ENCODE results near the gene BEND6. TPM values are rescaled to one million over a fixed set of nuclear protein-coding genes. Genes with fewer than 3 reads are reported as not detected.
"Not testable (repeated sequence)": the region's sequence is repeated elsewhere in the genome, so short reads cannot be mapped to it uniquely, and the experiment has no call there.

The BEND6 gene
- total RNA-seq, 1 experiment from 2014 or later: 11.9 TPM

DNA sequence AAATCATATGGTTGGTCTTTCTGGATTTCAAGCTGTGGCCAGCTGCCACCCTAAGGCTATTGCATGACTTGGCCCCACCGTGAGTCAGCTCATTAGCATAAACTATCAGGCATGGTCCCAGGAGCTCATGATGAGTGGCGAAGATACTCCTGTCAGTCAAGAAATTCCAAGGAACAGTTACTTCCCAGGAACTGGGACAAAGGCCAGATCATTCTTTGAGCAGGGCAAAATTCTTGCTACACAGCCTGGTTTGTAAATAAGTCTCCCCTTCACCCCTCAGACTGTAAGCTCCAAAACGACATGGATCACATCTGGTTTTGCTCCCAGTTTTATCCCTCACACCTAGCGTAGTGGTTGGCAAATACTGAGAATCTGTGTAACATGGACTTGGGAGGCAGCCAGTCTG is 58.6 kb downstream of the BEND6 start:
- Histone ChIP-seq H3K27me3 (replicated peaks) (no peaks in the 10 kb centered on the region), H3K36me3 (no peaks in the 10 kb centered on the region), H3K9me3 (replicated peaks) (no peaks in the 10 kb centered on the region), H3K4me1 (replicated peaks) (peaks cover 8% of the 10 kb centered on the region), H3K27ac (no peak overlapping the region), H3K4me3 (no peak overlapping the region)
- peak; percentile 30 to 61 for DNase-seq (ENCODE audit: low read depth in 1 of 2, low spot score in 2 of 2)

DNA sequence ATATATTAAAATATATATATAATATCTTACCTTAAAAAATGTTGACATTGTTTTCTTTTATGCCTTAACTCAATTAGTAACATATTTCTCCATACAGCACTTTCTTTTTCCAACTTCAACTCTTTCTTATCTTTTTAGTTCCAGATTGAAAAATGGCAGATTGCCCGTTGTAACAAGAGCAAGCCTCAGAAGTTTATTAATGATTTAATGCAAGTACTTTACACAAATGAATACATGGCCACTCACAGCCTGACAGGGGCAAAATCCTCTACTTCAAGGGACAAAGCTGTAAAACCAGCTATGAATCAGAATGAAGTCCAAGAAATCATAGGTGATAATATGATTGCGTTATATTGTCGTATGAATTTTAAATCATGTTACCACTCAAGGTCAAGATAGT is 62.2 kb downstream of the BEND6 start:
- Histone ChIP-seq H3K9me3 (replicated peaks) (no peaks in the 10 kb centered on the region), H3K36me3 (no peaks in the 10 kb centered on the region), H3K4me3 (no peak overlapping the region), H3K27me3 (replicated peaks) (no peaks in the 10 kb centered on the region), H3K4me1 (replicated peaks) (peaks cover 8% of the 10 kb centered on the region), H3K27ac (no peak overlapping the region)
- no peak for DNase-seq (ENCODE audit: low read depth in 1 of 2, low spot score in 2 of 2)

DNA sequence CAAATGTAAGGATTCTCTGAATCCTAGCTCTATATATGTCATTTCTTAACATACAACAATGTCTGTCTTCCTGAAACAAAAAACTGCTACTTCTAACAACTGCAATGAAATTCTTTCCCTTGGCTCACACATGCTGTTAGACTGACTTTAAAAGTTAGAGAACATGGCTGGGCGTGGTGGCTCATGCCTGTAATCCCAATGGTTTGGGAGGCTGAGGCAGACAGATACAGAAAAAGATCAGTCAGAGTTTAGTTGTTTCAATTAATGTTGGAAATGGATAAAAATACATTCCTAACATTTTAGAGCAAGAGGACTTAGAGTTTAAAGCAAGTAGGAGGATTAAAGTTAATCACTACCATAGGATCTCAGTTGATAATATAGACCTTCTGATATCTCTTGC is 62.9 kb downstream of the BEND6 start:
- Histone ChIP-seq H3K9me3 (replicated peaks) (no peaks in the 10 kb centered on the region), H3K27me3 (replicated peaks) (no peaks in the 10 kb centered on the region), H3K4me1 (replicated peaks) (peaks cover 8% of the 10 kb centered on the region), H3K27ac (no peak overlapping the region), H3K36me3 (no peaks in the 10 kb centered on the region), H3K4me3 (no peak overlapping the region)
- DNase-seq (ENCODE audit: low read depth in 1 of 2, low spot score in 2 of 2): no peak

DNA sequence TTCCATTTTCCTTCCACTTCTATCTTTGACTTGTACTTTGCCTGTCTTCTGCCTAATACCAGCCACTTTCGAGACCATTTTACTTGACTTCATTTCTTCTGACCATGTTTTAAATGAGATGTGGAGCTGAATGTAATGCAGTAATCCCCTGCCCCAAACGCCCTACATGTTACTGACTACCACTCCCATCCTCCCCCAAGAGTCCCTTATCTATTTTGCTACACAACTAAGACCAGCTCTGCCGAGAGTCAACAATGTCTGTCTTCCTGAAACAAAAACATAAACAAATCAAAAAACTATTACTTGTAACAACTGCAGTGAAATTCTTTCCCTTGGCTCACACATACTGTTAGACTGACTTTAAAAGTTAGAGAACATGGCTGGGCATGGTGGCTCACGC is 64.5 kb downstream of the BEND6 start:
- Histone ChIP-seq H3K9me3 (replicated peaks) (no peaks in the 10 kb centered on the region), H3K27me3 (replicated peaks) (no peaks in the 10 kb centered on the region), H3K4me1 (replicated peaks) (no peaks in the 10 kb centered on the region), H3K36me3 (no peaks in the 10 kb centered on the region), H3K27ac (no peak overlapping the region), H3K4me3 (no peak overlapping the region)
- DNase-seq (ENCODE audit: low read depth in 1 of 2, low spot score in 2 of 2): no peak

DNA sequence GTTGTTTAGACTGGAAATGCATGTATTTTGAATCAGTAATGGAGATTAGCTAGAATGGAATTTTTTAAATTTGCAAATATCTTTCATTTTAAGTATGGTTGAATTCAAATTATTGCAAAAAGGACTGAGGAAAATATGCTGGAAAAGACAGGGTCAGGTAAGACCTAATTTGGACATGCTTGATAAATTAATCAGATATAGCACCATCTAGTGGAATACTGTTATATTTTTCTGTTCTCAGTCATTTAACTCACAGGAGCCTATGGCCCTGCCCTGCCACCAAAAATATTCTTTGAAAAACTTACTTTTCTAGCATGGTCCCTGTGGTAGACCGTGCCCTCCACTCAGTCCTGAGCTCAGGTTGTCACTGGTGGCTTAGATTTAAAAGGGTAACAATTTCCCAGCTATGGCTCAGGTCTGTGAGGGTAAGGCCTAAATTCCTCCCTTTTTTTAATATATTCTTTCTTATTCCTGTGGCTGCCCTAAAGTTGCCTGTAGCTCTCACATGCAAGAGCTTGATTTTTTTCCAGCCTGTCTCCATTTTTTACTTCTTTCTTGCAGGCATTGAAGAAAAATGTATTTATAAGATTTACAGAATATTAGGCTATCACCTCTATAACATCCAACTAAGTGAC is 66.3 kb downstream of the BEND6 start:
- no peaks in the 10 kb centered on the region for H3K9me3 ChIP-seq (replicated peaks)
- H3K4me1 ChIP-seq (replicated peaks): no peaks in the 10 kb centered on the region
- DNase-seq (ENCODE audit: low read depth in 1 of 2, low spot score in 2 of 2): peak in 1 of 2 experiments; percentile 39
- no peak overlapping the region for H3K27ac ChIP-seq
- no peak overlapping the region for H3K4me3 ChIP-seq
- H3K36me3 ChIP-seq: no peaks in the 10 kb centered on the region
- no peaks in the 10 kb centered on the region for H3K27me3 ChIP-seq (replicated peaks)

DNA sequence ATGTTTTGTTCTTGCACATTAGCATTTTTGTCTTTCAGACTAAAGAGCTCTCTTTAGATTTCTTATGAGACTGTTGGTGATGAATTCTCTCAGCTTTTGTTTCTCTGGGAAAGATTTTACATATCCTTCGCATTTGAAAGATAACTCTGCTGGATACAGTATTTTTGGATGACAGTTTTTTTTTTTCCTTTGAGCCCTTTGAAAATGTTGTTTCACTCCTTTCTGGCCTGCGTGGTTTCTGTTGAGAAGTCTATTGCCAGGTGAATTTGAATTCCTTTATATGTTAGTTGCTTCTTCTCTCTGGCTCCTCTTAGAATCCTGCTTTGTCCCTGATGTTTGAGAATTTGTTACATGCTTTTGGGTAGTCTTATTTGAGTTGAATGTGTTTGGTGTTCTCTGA is 69.4 kb downstream of the BEND6 start:
- Histone ChIP-seq H3K9me3 (replicated peaks) (no peaks in the 10 kb centered on the region), H3K4me1 (replicated peaks) (no peaks in the 10 kb centered on the region), H3K4me3 (no peak overlapping the region), H3K27me3 (replicated peaks) (no peaks in the 10 kb centered on the region), H3K27ac (no peak overlapping the region), H3K36me3 (no peaks in the 10 kb centered on the region)
- DNase-seq (ENCODE audit: low read depth in 1 of 2, low spot score in 2 of 2): no peak

DNA sequence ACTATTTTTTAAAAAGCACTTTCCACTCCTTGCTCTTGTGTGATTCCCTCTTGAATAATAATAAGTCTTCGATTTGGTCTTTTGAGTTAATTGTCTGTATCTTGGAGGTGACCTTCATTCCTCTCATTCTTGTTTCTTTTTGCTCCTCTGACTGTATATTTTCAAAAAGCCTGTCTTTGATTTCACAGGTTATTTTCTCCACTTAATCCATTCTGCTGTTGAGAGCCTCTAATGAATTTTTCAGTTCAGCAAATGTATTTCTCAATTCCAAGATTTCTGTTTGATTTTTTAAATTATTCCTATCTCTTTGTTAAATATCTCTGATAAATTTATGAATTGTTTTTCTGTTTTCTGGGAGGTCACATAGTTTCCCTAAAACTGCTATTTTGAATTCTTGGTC is 69.9 kb downstream of the BEND6 start:
- H3K4me1 ChIP-seq (replicated peaks): no peaks in the 10 kb centered on the region
- H3K27ac ChIP-seq: no peak overlapping the region
- H3K27me3 ChIP-seq (replicated peaks): no peaks in the 10 kb centered on the region
- H3K4me3 ChIP-seq: no peak overlapping the region
- no peaks in the 10 kb centered on the region for H3K36me3 ChIP-seq
- no peak for DNase-seq (ENCODE audit: low read depth in 1 of 2, low spot score in 2 of 2)
- no peaks in the 10 kb centered on the region for H3K9me3 ChIP-seq (replicated peaks)

DNA sequence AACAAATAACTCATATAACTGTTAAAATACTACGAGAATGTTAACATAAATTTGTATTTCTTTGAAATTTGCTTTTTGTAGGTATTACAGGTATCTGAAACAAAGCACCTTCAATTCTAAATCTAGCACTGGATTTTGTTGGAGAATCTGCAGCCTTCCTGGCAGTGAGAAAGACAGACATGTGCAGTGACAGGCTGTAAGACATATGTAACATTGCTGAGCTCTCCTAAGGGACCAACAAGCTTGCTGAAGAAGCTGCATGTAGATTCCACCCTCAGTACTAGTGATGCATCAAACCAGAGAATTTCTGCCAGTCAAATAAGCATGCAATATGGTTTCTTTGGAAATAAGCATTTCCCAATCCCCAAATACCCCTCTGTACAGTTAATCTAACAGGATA is 71.1 kb downstream of the BEND6 start:
- Histone ChIP-seq H3K27me3 (replicated peaks) (no peaks in the 10 kb centered on the region), H3K4me1 (replicated peaks) (no peaks in the 10 kb centered on the region), H3K27ac (no peak overlapping the region), H3K4me3 (no peak overlapping the region), H3K36me3 (no peaks in the 10 kb centered on the region), H3K9me3 (replicated peaks) (no peaks in the 10 kb centered on the region)
- DNase-seq (ENCODE audit: low read depth in 1 of 2, low spot score in 2 of 2): no peak

DNA sequence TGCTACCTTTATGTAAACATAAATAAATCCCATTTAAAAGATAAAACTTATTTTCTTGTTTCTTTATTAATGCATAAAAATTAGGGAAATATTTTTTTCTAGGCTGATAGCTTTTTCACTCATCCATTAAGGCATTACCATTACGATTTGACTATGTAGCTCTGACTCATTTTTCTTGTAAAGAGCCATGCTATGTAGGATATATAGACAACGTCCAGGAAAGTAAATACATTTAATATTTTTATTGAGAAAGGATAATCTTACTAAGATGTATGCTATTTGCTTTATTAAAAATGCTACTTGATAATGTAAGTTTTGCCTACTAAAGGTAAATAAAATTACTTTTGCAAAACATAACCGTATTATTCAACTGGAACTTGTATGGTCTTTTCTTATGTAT is 72.4 kb downstream of the BEND6 start:
- no peak overlapping the region for H3K4me3 ChIP-seq
- no peaks in the 10 kb centered on the region for H3K36me3 ChIP-seq
- no peaks in the 10 kb centered on the region for H3K9me3 ChIP-seq (replicated peaks)
- no peaks in the 10 kb centered on the region for H3K27me3 ChIP-seq (replicated peaks)
- no peaks in the 10 kb centered on the region for H3K4me1 ChIP-seq (replicated peaks)
- no peak overlapping the region for H3K27ac ChIP-seq
- no peak for DNase-seq (ENCODE audit: low read depth in 1 of 2, low spot score in 2 of 2)

DNA sequence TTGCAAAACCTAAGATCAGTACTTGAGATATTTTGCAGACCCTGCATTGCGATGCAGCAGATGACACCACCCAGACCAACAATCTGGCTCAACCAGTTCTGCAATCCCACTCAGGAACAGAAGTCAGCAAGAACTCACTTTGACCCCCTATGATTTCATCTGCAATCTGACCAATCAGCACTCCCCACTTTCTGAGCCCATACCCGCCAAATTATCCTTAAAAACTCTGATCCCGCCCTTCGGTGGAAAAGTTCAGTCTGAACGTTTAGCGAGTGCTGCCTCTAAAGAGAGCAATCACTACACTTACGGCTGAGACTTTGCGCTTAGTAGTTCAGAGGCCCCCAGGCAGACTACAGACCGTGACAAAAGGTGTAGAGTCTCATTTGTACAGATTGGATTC is 74.3 kb downstream of the BEND6 start:
- Histone ChIP-seq H3K36me3 (no peaks in the 10 kb centered on the region), H3K27me3 (replicated peaks) (no peaks in the 10 kb centered on the region), H3K4me1 (replicated peaks) (no peaks in the 10 kb centered on the region), H3K9me3 (replicated peaks) (no peaks in the 10 kb centered on the region), H3K4me3 (no peak overlapping the region), H3K27ac (no peak overlapping the region)
- DNase-seq (ENCODE audit: low read depth in 1 of 2, low spot score in 2 of 2): no peak

DNA sequence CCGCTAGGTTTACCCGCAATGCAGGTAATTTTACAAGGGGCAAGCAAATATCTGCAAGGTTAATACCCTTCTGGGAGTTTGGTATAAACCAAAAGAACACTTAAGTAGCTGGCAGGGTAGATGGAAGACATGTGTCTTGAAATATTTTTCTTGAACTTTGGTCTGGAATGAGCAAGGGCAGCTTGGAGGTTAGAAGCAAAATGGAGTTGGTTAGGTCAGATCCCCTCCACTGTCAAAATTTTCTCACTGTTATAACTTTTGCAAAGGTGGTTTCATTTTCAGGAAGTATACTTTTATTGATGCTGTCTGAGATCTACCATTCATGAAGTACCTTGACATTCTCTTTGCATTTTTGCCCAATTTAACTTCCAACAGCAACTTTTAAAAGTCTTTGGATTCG is 78.3 kb downstream of the BEND6 start:
- H3K4me3 ChIP-seq: no peak overlapping the region

DNA sequence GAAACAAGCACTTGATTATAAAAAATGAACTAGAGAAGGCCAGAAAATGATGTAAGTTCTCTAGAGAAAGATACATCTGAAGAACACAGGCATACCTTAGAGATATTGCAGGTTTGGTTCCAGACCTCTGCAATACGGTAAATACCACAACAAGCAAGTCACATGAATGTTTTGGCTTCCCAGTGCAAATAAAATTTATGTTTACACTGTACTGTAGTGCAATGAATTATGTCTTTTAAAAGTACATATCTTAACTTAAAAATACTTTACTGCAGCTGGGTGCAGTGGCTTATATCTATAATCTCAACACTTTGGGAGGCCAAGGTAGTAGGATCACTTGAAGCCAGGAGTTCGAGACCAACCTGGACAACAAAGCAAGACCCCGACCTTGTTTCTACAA is 80.6 kb downstream of the BEND6 start:
- Histone ChIP-seq H3K4me3 (no peak overlapping the region), H3K36me3 (no peaks in the 10 kb centered on the region), H3K4me1 (replicated peaks) (no peaks in the 10 kb centered on the region), H3K9me3 (replicated peaks) (no peaks in the 10 kb centered on the region), H3K27me3 (replicated peaks) (no peaks in the 10 kb centered on the region), H3K27ac (no peak overlapping the region)
- DNase-seq (ENCODE audit: low read depth in 1 of 2, low spot score in 2 of 2): no peak

More for the DNA sequence above, 78.3 kb downstream of the BEND6 start:
- no peak for DNase-seq (ENCODE audit: low read depth in 1 of 2, low spot score in 2 of 2)
- Histone ChIP-seq H3K27ac (no peak overlapping the region), H3K4me1 (replicated peaks) (no peaks in the 10 kb centered on the region), H3K9me3 (replicated peaks) (no peaks in the 10 kb centered on the region), H3K36me3 (no peaks in the 10 kb centered on the region), H3K27me3 (replicated peaks) (no peaks in the 10 kb centered on the region)

DNA sequence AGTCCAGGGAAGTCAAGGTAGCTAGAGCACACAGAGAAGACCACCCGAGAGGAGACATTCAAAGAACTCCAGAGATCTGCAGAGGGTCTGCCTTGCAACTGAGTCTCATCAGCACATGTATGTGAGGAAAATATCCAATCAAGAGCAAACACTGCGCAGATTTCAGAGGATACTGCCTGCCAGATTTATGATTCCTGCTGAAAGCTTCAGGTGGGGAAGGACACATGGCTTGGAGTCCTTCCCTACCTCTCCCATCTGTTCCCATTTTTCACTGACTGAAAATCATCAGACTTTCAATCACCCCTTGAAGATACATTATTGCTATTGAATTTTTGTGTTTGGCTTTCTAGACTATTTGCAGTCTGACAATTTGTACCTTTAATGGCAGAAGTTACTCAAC is 84.0 kb downstream of the BEND6 start:
- no peaks in the 10 kb centered on the region for H3K4me1 ChIP-seq (replicated peaks)
- H3K9me3 ChIP-seq (replicated peaks): no peaks in the 10 kb centered on the region
- no peak for DNase-seq (ENCODE audit: low read depth in 1 of 2, low spot score in 2 of 2)
- no peaks in the 10 kb centered on the region for H3K36me3 ChIP-seq
- no peaks in the 10 kb centered on the region for H3K27me3 ChIP-seq (replicated peaks)
- H3K27ac ChIP-seq: no peak overlapping the region
- H3K4me3 ChIP-seq: no peak overlapping the region

DNA sequence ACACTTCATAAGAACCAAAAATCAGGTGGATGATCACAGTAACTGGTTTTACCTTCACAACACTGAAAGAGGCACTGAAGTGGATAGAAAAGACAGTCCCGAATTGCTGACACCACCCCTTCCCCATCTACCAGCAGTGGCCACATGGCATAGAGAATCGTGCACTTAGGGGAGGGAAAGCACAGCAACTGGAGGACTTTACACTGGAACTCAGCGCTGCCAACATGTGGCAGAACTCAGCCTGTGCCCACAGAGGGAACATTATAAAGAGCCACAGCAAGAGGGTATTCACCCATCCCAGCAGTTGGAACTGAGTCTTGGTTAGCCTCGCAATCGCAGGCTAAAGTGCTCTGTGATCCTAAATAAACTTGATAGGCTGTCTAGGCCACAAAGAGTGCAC is 85.1 kb downstream of the BEND6 start:
- no peaks in the 10 kb centered on the region for H3K27me3 ChIP-seq (replicated peaks)
- no peaks in the 10 kb centered on the region for H3K4me1 ChIP-seq (replicated peaks)
- H3K36me3 ChIP-seq: no peaks in the 10 kb centered on the region
- H3K4me3 ChIP-seq: no peak overlapping the region
- no peak for DNase-seq (ENCODE audit: low read depth in 1 of 2, low spot score in 2 of 2)
- H3K27ac ChIP-seq: no peak overlapping the region
- peaks cover under 1% of the 10 kb centered on the region for H3K9me3 ChIP-seq (replicated peaks)

DNA sequence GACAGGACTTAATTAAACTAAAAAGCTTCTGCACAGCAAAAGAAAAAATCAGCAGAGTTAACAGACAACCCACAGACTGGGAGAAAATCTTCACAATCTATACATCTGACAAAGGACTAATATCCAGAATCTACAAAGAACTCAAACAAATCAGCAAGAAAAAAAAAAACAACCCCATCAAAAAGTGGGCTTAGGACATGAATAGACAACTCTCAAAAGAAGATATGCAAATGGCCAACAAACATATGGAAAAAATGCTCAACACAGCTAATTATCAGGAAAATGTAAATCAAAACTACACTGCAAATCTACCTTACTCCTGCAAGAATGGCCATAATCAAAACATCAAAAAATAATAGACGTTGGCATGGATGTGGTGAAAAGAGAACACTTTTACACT is 89.2 kb downstream of the BEND6 start:
- H3K9me3 ChIP-seq (replicated peaks); H3K27ac ChIP-seq; DNase-seq (ENCODE audit: low read depth in 1 of 2, low spot score in 2 of 2); H3K4me3 ChIP-seq; H3K27me3 ChIP-seq (replicated peaks): not testable (repeated sequence)
- Histone ChIP-seq H3K4me1 (replicated peaks) (peaks cover 10% of the 10 kb centered on the region), H3K36me3 (peaks cover 12% of the 10 kb centered on the region)

Measured in SJSA1 (cell line).